Heart right ventricle (tissue), 16 donors: Measurements from ENCODE around the gene HNRNPAB. TPM values are rescaled to one million over a fixed set of nuclear protein-coding genes. Genes with fewer than 3 reads are reported as not detected.
A peak's percentile ranks its signal among the peaks of the same experiment; 100 is the strongest.

ENCODE experiments used
- ATAC-seq, 8 donors: fragments of 200-7000 bp; cut with Tn5 transposase; one replicate each; pipeline ENCODE4 v1.9.1; 2020; ENCODE audit warnings: mild to moderate bottlenecking in 8 of 8, moderate library complexity in 8 of 8, moderate number of reproducible peaks in 1 of 8
- DNase-seq, 2 donors: peaks; one replicate each; pipeline ENCODE4 v3.0.0-alpha.2; 2020
- H3K27ac ChIP-seq, 10 donors: fragments of 200-600 bp; sonication (generic) in 2 of 10; one replicate each; pipeline versions ENCODE4 v1.5.0 to v1.8.0; 2020 to 2022; ENCODE audit warnings: mild to moderate bottlenecking in 3 of 10
- H3K27me3 ChIP-seq, 7 donors: fragments of 200-600 bp; one replicate each; pipeline ENCODE4 v1.8.0; 2021 to 2022; ENCODE audit warnings: mild to moderate bottlenecking in 2 of 7
- H3K36me3 ChIP-seq, 9 donors: fragments of 200-600 bp; sonication (generic) in 1 of 9; one replicate each; pipeline versions ENCODE4 v1.5.0 to v1.8.0; 2020 to 2022; ENCODE audit warnings: mild to moderate bottlenecking in 2 of 9
- H3K4me1 ChIP-seq, 9 donors: fragments of 200-600 bp; sonication (generic) in 1 of 9; one replicate each; pipeline versions ENCODE4 v1.5.0 to v1.8.0; 2020 to 2022; ENCODE audit warnings: mild to moderate bottlenecking in 4 of 9
- H3K4me3 ChIP-seq, 10 donors: fragments of 200-600 bp; sonication (generic) in 2 of 10; one replicate each; pipeline versions ENCODE4 v1.5.0 to v1.8.0; 2020 to 2022; ENCODE audit warnings: mild to moderate bottlenecking in 7 of 10, moderate library complexity in 2 of 10
- H3K9me3 ChIP-seq, 11 donors: fragments of 200-600 bp in 10 of 11; sonication (generic) in 2 of 11; one replicate each; pipeline versions ENCODE4 v1.5.0 to v1.8.0; 2013 to 2022; ENCODE audit warnings: mild to moderate bottlenecking in 2 of 11, control low read depth in 1 of 11, moderate library complexity in 1 of 11
- CTCF ChIP-seq, 9 donors: fragments of 200-600 bp; sonication (generic) in 2 of 9; IDR thresholded peaks; one replicate each; pipeline versions ENCODE4 v1.5.0 to v1.8.0; 2021 to 2022; ENCODE audit warnings: antibody characterized with exemption in 9 of 9, mild to moderate bottlenecking in 5 of 9, moderate library complexity in 1 of 9
- WGBS, 2 donors: extraction: QIAGEN DNeasy Blood & Tissue Kit; methylation state at CpG; one replicate each; pipeline ENCODE4 v1.1.7; 2013; ENCODE audit warnings: inconsistent platforms in 1 of 2; 5-methylcytosine and 5-hydroxymethylcytosine counted together
- intact Hi-C, 10 donors: fragments of 100-400 bp; cut with DNase I; formaldehyde crosslinking; loops; one replicate each; pipeline versions ENCODE4 v1.11.1 to v1.14.2; 2022
- polyA plus RNA-seq, 2 donors: library from polyadenylated mRNA; stranded (reverse); fragments of 200-250 nt; gene quantifications; one replicate each; pipeline ENCODE4 v1.2.3, GENCODE V29; 2013
- total RNA-seq, 10 donors: library from RNA; stranded (reverse); fragmentation: NEBNext Ultra II Directional in 3 of 10; extraction: Animal tissue kit (Norgen Biotek cat#: 25700) in 3 of 10; gene quantifications; one replicate each; pipeline versions ENCODE4 v1.2.1 to v1.2.4, GENCODE V29; 2021 to 2023
- donor health status: Arrhythmogenic right ventricular cardiomyopathy.
- donor health status: ischemic (EF 13 %, LVEDD 7.1; RV severe dilation, severe dysfunction).
- donor health status: healthy with polysubstance abuse.
- donor health status: DM: no; HTN: yes; CAD: no.
- donor health status: DM: no; HTN: no; CAD: no.
- donor health status: ischemic (EF 25% LVEDD 6.9; RV normal size, moderate dysfunction).
- donor health status: ischemic (EF 25% LVEDD 5.7; RV mildly dilated, moderate dysfunction).
- donor health status: healthy.
- donor health status: DM: yes; HTN: yes; CAD: no.
- donor health status: Ischemic cardiomyopathy.
- donor health status: ischemic (EF 35%, LVEDD 5.7; RV mildly dilated, moderate dysfunction).
- donor health status: nonischemic (EF 11% LVEDD 7.7; RV severe dilation, severe dysfunction).
- donor health status: DM: yes; HTN: yes; CAD: no.
- donor health status: PGD.
- donor health status: ischemic (EF 29% LVEDD 5.4; RV normal size, mild dysfunction).
- donor health status: nonischemic (EF 23%, LVEDD 6.1; RV moderate dilation, normal function).

The HNRNPAB gene
- total and polyA plus RNA-seq, 12 donors = 70.8 to 140 (median 81.9) TPM

GRCh38 chr5:178232920-178233429, 28.6 kb downstream of the HNRNPAB start:
- Histone ChIP-seq H3K4me3 (peak overlapping the region; percentile 76 to 95 (median 91)), H3K27me3 (no peaks in the 10 kb centered on the region), H3K27ac (peak overlapping the region; percentile 84 to 100 (median 98)), H3K9me3 (no peaks in the 10 kb centered on the region), H3K4me1 (peaks cover 20 to 78% (median 39%) of the 10 kb centered on the region in 9 donors), H3K36me3 (peaks cover 0 to 34% (median 4%) of the 10 kb centered on the region in 9 donors)
- TF ChIP-seq CTCF (IDR thresholded peaks at IDR 0.05) = no peak
- 68 to 69% methylated on average over 11 of the region's 11 CpGs for WGBS, 2 donors
- no peak for DNase-seq
- intact Hi-C loops = loop anchor here in 2 of 10 donors (1.0 to 2.0 kb wide), 2 partner anchors 28 to 29 kb away; partner anchors contain the start of gene HNRNPAB (in 2 of the 2)
- peak in 1 of 8 donors; percentile 4 for ATAC-seq

GRCh38 chr5:178234121-178234749, 29.9 kb downstream of the HNRNPAB start:
- DNase-seq (no peak), ATAC-seq (no peak)
- Histone ChIP-seq H3K9me3 (no peaks in the 10 kb centered on the region), H3K27ac (peak overlapping the region in 2 of 10 donors; percentile 21 to 41), H3K27me3 (no peaks in the 10 kb centered on the region), H3K36me3 (peaks cover 0 to 21% (median 4%) of the 10 kb centered on the region in 9 donors), H3K4me1 (peaks cover 26 to 91% (median 49%) of the 10 kb centered on the region in 9 donors), H3K4me3 (no peak overlapping the region)
- no peak for TF ChIP-seq CTCF (IDR thresholded peaks at IDR 0.05)
- 91 to 93% methylated on average over 7 of the region's 7 CpGs for WGBS, 2 donors
- intact Hi-C loops = no loop called here

DNA sequence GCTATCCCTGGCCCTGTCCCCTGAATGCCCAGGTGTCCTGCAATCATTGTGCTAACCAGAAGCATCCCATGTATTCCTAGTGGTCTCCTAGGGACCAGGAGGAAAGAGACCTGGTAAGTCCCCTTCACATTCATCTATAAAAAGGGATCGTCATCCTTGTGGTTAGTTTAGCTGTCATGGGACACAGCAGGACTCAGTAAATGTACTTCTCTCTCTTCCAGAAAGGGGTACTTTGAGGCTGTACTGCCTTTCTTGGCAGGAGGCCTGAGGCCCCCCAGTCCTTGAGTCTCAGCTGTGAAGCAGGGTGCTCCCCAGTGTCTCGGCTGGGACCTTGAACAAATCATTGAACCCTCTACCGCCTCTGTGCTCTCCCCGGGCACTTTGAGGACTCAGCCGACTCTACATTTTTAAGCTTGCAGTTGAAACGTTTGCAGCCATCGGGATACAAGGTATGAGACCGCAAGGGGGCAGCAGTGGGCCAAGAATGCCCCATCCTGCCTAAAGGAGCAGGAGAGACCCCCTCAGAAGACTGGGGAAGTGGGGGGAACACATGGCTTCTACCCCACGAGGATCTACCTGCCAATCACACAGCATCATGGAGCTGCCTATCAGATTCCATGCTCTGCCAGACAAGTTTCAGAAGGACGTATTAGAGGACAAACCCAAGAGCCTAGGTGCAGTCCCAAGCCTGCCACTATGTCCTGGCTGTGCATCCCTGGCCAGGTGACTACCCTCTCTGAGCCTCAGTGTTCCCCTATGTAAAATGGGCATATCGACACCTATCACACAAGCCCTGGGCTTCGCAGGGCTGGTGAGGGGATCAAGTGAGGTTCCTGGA, 30.6 kb downstream of the HNRNPAB start:
- peaks cover 27 to 88% (median 53%) of the 10 kb centered on the region in 9 donors for H3K4me1 ChIP-seq
- intact Hi-C loops = no loop called here

More for the DNA sequence above, 30.6 kb downstream of the HNRNPAB start:
- 21 to 25% methylated on average over 12 of the region's 12 CpGs for WGBS, 2 donors
- DNase-seq = peak; percentile 80
- no peaks in the 10 kb centered on the region for H3K27me3 ChIP-seq
- peak in 2 of 8 donors; percentile 20 to 31 for ATAC-seq
- no peak overlapping the region for H3K4me3 ChIP-seq
- H3K36me3 ChIP-seq = peaks cover 0 to 14% (median 0%) of the 10 kb centered on the region in 9 donors
- peak; percentile 59 to 84 (median 76) for TF ChIP-seq CTCF (IDR thresholded peaks at IDR 0.05)
- no peaks in the 10 kb centered on the region for H3K9me3 ChIP-seq
- H3K27ac ChIP-seq = peak overlapping the region in 6 of 10 donors; percentile 10 to 52 (median 22)
